B cell (primary cell): Measurements from ENCODE around the gene NXF2B. TPM values are rescaled to one million over a fixed set of nuclear protein-coding genes. Genes with fewer than 3 reads are reported as not detected.
"Not testable (repeated sequence)": the region's sequence is repeated elsewhere in the genome, so short reads cannot be mapped to it uniquely, and the experiment has no call there.

ENCODE experiments used
- ATAC-seq: fragments of 200-7000 bp; cut with Tn5 transposase; one replicate; pipeline ENCODE4 v1.10.0; 2021; ENCODE audit warnings: low read depth, mild to moderate bottlenecking, moderate number of reproducible peaks, moderate library complexity
- CTCF ChIA-PET: fragments of 350-600 bp; sonication (Branson Sonifier 250); formaldehyde crosslinking; loops from one replicate; lab custom pipeline; 2021; ENCODE audit warnings: antibody characterized with exemption, inconsistent platforms; lab: Charles Lee
- POLR2A ChIA-PET: fragments of 350-600 bp; sonication (Branson Sonifier 250); formaldehyde crosslinking; loops from one replicate; lab custom pipeline; 2021; ENCODE audit warnings: antibody characterized with exemption; lab: Charles Lee
- DNase-seq: peaks from one replicate; pipeline ENCODE4 v3.0.0; 2013
- H2AFZ ChIP-seq: 2 replicates; pipeline ENCODE4 v1.6.1; 2012; ENCODE audit warnings: mild to moderate bottlenecking, low read depth, low read length; ENCODE audit not compliant: insufficient read depth, poor library complexity, severe bottlenecking
- H3K27ac ChIP-seq, 2 donors: 1 replicate in 1 of 2; 2 replicates in 1 of 2; pipeline ENCODE4 v1.5.1; 2012 to 2013; ENCODE audit warnings: low read length in 2 of 2, mild to moderate bottlenecking in 2 of 2, moderate library complexity in 1 of 2
- H3K27me3 ChIP-seq, 4 experiments: fragments of 200-600 bp in 1 of 4; sonication (generic) in 1 of 4; replicated peaks in 1 of 4; 1 replicate in 2 of 4; 2 replicates in 2 of 4; pipeline versions ENCODE4 v1.6.1 to v1.7.0; 2013 to 2016; ENCODE audit warnings: low read length in 3 of 4, mild to moderate bottlenecking in 2 of 4, mixed read lengths in 1 of 4, moderate library complexity in 1 of 4; ENCODE audit not compliant: insufficient read depth in 4 of 4, control insufficient read depth in 3 of 4; ENCODE audit errors: control extremely low read depth in 1 of 4
- H3K36me3 ChIP-seq, 2 experiments: replicated peaks in 1 of 2; 1 replicate in 1 of 2; 2 replicates in 1 of 2; pipeline versions ENCODE4 v1.6.1 to v1.7.1; 2013; ENCODE audit warnings: low read length in 1 of 2; ENCODE audit not compliant: insufficient read depth in 2 of 2, control insufficient read depth in 1 of 2; ENCODE audit errors: control extremely low read depth in 1 of 2, extremely low read depth in 1 of 2
- H3K4me1 ChIP-seq, 2 donors: fragments of 200-600 bp in 1 of 2; sonication (generic) in 1 of 2; 1 replicate in 1 of 2; 2 replicates in 1 of 2; pipeline versions ENCODE4 v1.5.1 to v1.6.1; 2013 to 2017; ENCODE audit warnings: low read length in 2 of 2; ENCODE audit not compliant: control insufficient read depth in 2 of 2, insufficient read depth in 2 of 2
- H3K4me2 ChIP-seq: replicated peaks from 2 replicates; pipeline ENCODE3; 2012; ENCODE audit warnings: mild to moderate bottlenecking, low read depth, low read length; ENCODE audit not compliant: poor library complexity, severe bottlenecking
- H3K4me3 ChIP-seq, 5 experiments: fragments of 200-600 bp in 1 of 5; sonication (generic) in 1 of 5; 1 replicate in 3 of 5; 2 replicates in 2 of 5; pipeline versions ENCODE4 v1.5.1 to v1.7.0; 2011 to 2016; ENCODE audit warnings: low read length in 4 of 5, mild to moderate bottlenecking in 4 of 5, low read depth in 2 of 5, control low read depth in 1 of 5, moderate library complexity in 1 of 5; ENCODE audit not compliant: insufficient read depth in 1 of 5; ENCODE audit errors: control extremely low read depth in 1 of 5, extremely low read depth in 1 of 5
- H3K79me2 ChIP-seq: fragments of 200-600 bp; sonication (generic); one replicate; pipeline ENCODE4 v1.6.0; 2016; ENCODE audit warnings: low read length; ENCODE audit not compliant: control insufficient read depth, insufficient read depth
- H3K9ac ChIP-seq: fragments of 200-600 bp; sonication (generic); 2 replicates; pipeline ENCODE4 v1.6.1; 2017; ENCODE audit warnings: mild to moderate bottlenecking, low read length, moderate library complexity
- H3K9me3 ChIP-seq, 3 donors: one replicate each; pipeline versions ENCODE4 v1.6.1 to v1.7.1; 2013; ENCODE audit warnings: low read length in 2 of 3; ENCODE audit not compliant: control insufficient read depth in 2 of 3, insufficient read depth in 1 of 3; ENCODE audit errors: control extremely low read depth in 1 of 3
- H4K20me1 ChIP-seq: 2 replicates; pipeline ENCODE4 v1.6.0; 2012; ENCODE audit warnings: mild to moderate bottlenecking, low read length; ENCODE audit not compliant: insufficient read depth, control insufficient read depth, poor library complexity, severe bottlenecking
- H3K27ac Mint-ChIP-seq: one replicate; pipeline ENCODE4 v1.8.0; 2021; ENCODE audit warnings: mixed read lengths
- H3K27me3 Mint-ChIP-seq: one replicate; pipeline ENCODE4 v1.8.0; 2021; ENCODE audit warnings: mixed read lengths
- H3K4me1 Mint-ChIP-seq: one replicate; pipeline ENCODE4 v1.8.0; 2021; ENCODE audit warnings: mixed read lengths
- H3K4me3 Mint-ChIP-seq: one replicate; pipeline ENCODE4 v1.8.0; 2021; ENCODE audit warnings: mixed read lengths
- H3K9me3 Mint-ChIP-seq: one replicate; pipeline ENCODE4 v1.8.0; 2022; ENCODE audit warnings: mixed read lengths; ENCODE audit not compliant: insufficient read depth
- EZH2 ChIP-seq: IDR thresholded peaks from 2 replicates; pipeline ENCODE4 v1.6.1; 2012; ENCODE audit warnings: borderline replicate concordance, low read depth, mild to moderate bottlenecking, moderate library complexity, low read length; ENCODE audit not compliant: insufficient read depth, poor library complexity, severe bottlenecking
- WGBS: methylation state at CpG from one replicate; pipeline ENCODE4 v1.1.5; 2013; ENCODE audit warnings: missing lambda C conversion rate; ENCODE audit not compliant: insufficient coverage; 5-methylcytosine and 5-hydroxymethylcytosine counted together
- intact Hi-C: fragments of 100-400 bp; cut with micrococcal nuclease; formaldehyde crosslinking; loops from one replicate; pipeline ENCODE4 v1.10.0; 2022
- polyA plus RNA-seq: library from polyadenylated mRNA; depleted of rRNA; stranded (reverse); fragments of >200 nt; gene quantifications from 2 replicates; pipeline ENCODE4 v1.2.3, GENCODE V29; 2012
- total RNA-seq, 2 donors: library from RNA; stranded (reverse); fragments of 120-200 nt in 1 of 2; gene quantifications; 1 replicate in 1 of 2; 2 replicates in 1 of 2; pipeline versions ENCODE4 v1.2.3 to v1.2.4, GENCODE V29; 2013 to 2022
- TF ChIP-seq, protein P1 (sequence below): fragments of 200-600 bp; IDR thresholded peaks from one replicate; pipeline ENCODE4 v1.8.0; 2022; ENCODE audit warnings: antibody characterized with exemption, mild to moderate bottlenecking

Gene NXF2B
- total and polyA plus RNA-seq, 2 donors (not counting 1 experiment from before 2014, with no cell fraction given), result not detected

DNA sequence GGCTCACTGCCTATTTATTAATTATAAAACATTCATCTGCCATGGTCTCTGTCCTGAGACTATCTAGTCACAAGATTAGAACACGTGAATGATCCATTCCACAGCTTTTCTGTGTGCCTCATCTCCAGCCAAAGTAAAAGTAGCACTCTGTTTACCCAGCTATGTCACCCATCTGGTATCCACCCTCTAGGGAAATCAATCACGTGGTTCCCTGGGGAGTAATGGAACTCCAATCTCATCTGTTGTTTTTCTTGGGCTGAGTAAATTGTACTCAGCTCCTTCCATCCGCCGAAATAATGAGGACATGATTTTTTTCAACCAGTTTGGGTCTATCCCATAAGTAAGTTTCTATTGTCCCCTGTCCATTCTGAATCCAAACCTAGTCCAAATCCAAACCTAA is 18.8 kb upstream of the NXF2B start:
- H3K4me3 Mint-ChIP-seq, H3K36me3 ChIP-seq, H3K9me3 Mint-ChIP-seq, H3K4me3 ChIP-seq, H3K4me2 ChIP-seq, H3K27me3 Mint-ChIP-seq, H3K4me1 Mint-ChIP-seq, intact Hi-C loops, ATAC-seq, H3K27me3 ChIP-seq, DNase-seq, H4K20me1 ChIP-seq, H3K9ac ChIP-seq, H3K9me3 ChIP-seq, H3K79me2 ChIP-seq, CTCF ChIA-PET, POLR2A ChIA-PET, H2AFZ ChIP-seq, H3K27ac Mint-ChIP-seq, H3K27ac ChIP-seq, H3K4me1 ChIP-seq: not testable (repeated sequence)
- no CpG with 5 or more reads among the region's 4 CpGs for WGBS

GRCh38 chrX:102414493-102414892 is 25.3 kb downstream of the NXF2B start:
- H3K4me2 ChIP-seq, CTCF ChIA-PET, H3K4me3 Mint-ChIP-seq, H3K27me3 Mint-ChIP-seq, H3K27ac ChIP-seq, H3K36me3 ChIP-seq, H3K9me3 ChIP-seq, H3K4me1 ChIP-seq, POLR2A ChIA-PET, H3K27ac Mint-ChIP-seq, H2AFZ ChIP-seq, DNase-seq, H3K79me2 ChIP-seq, H3K4me1 Mint-ChIP-seq, H3K4me3 ChIP-seq, H3K9ac ChIP-seq, H4K20me1 ChIP-seq, H3K27me3 ChIP-seq, ATAC-seq, H3K9me3 Mint-ChIP-seq, intact Hi-C loops: not testable (repeated sequence)
- WGBS, result no CpG with 5 or more reads among the region's 4 CpGs

- Mint-ChIP-seq H3K27me3 (no peaks in the 10 kb centered on the region), H3K4me1 (no peaks in the 10 kb centered on the region), H3K9me3 (no peaks in the 10 kb centered on the region), H3K27ac (no peak overlapping the region), H3K4me3 (no peak overlapping the region)
- no CpG with 5 or more reads among the region's 3 CpGs for WGBS
- Histone ChIP-seq H3K79me2 (no peaks in the 10 kb centered on the region), H4K20me1 (no peaks in the 10 kb centered on the region), H2AFZ (no peak overlapping the region), H3K9me3 (no peaks in the 10 kb centered on the region), H3K9ac (no peak overlapping the region), H3K27me3 (no peaks in the 10 kb centered on the region), H3K4me1 (no peaks in the 10 kb centered on the region), H3K4me2 (no peak overlapping the region), H3K4me3 (no peak overlapping the region), H3K36me3 (no peaks in the 10 kb centered on the region), H3K27ac (no peak overlapping the region)
- TF ChIP-seq EZH2, result no peak
- TF ChIP-seq, protein P1, sequence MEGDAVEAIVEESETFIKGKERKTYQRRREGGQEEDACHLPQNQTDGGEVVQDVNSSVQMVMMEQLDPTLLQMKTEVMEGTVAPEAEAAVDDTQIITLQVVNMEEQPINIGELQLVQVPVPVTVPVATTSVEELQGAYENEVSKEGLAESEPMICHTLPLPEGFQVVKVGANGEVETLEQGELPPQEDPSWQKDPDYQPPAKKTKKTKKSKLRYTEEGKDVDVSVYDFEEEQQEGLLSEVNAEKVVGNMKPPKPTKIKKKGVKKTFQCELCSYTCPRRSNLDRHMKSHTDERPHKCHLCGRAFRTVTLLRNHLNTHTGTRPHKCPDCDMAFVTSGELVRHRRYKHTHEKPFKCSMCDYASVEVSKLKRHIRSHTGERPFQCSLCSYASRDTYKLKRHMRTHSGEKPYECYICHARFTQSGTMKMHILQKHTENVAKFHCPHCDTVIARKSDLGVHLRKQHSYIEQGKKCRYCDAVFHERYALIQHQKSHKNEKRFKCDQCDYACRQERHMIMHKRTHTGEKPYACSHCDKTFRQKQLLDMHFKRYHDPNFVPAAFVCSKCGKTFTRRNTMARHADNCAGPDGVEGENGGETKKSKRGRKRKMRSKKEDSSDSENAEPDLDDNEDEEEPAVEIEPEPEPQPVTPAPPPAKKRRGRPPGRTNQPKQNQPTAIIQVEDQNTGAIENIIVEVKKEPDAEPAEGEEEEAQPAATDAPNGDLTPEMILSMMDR, result peak; percentile 76
- CTCF ChIA-PET, result no interaction called here
- POLR2A ChIA-PET, result no interaction called here
- DNase-seq (peak; percentile 50), ATAC-seq (no peak)
- intact Hi-C loops, result no loop called here
Measured at GRCh38 chrX:102345916-102346315, 93.9 kb downstream of the NXF2B start.
